IMR-90 (cell line): Measurements from ENCODE around the gene NLRC3. TPM values are rescaled to one million over a fixed set of nuclear protein-coding genes. Genes with fewer than 3 reads are reported as not detected.

Experiments used
- ATAC-seq: fragments of 200-7000 bp; cut with Tn5 transposase; 2 replicates; pipeline ENCODE4 v1.9.1; 2020; ENCODE audit warnings: low read depth, mild to moderate bottlenecking, moderate library complexity
- BruUV-seq: library from RNA; stranded (reverse); fragments of 400-500 nt; replicated peaks from 2 replicates; lab custom pipeline; 2021; lab: Mats Ljungman, UMichigan
- CTCF ChIA-PET: fragments of 300-600 bp; formaldehyde crosslinking; extraction: SDS; loops from one replicate; lab custom pipeline; 2021; ENCODE audit warnings: antibody characterized with exemption; lab: Yijun Ruan, JAX
- POLR2A ChIA-PET: fragments of 300-600 bp; sonication (Branson Sonifier 250); formaldehyde crosslinking; loops from one replicate; lab custom pipeline; 2022; ENCODE audit warnings: antibody characterized with exemption; ENCODE audit not compliant: unreplicated experiment; lab: Charles Lee
- DNase-seq: peaks from one replicate; pipeline ENCODE4 v3.0.0; 2013
- H2AFZ ChIP-seq: replicated peaks from 2 replicates; pipeline ENCODE3; 2013; ENCODE audit warnings: low read length, mild to moderate bottlenecking; ENCODE audit not compliant: poor library complexity
- H2AK5ac ChIP-seq: 2 replicates; pipeline ENCODE4 v1.6.1; 2013; ENCODE audit warnings: low read depth, low read length, inconsistent platforms
- H2AK9ac ChIP-seq: replicated peaks from 2 replicates; pipeline ENCODE3; 2013; ENCODE audit warnings: mild to moderate bottlenecking, low read depth, low read length, moderate library complexity; ENCODE audit not compliant: poor library complexity
- H2BK120ac ChIP-seq: 2 replicates; pipeline ENCODE4 v1.6.1; 2013; ENCODE audit warnings: low read depth, low read length, inconsistent platforms
- H2BK15ac ChIP-seq: 3 replicates; pipeline ENCODE4 v1.6.1; 2013; ENCODE audit warnings: low read depth, low read length, inconsistent platforms
- H2BK20ac ChIP-seq: 2 replicates; pipeline ENCODE4 v1.6.1; 2013; ENCODE audit warnings: low read depth, mild to moderate bottlenecking, inconsistent platforms, low read length, moderate library complexity
- H2BK5ac ChIP-seq: 2 replicates; pipeline ENCODE4 v1.6.1; 2013; ENCODE audit warnings: mild to moderate bottlenecking, low read depth, low read length, inconsistent platforms; ENCODE audit not compliant: poor library complexity, severe bottlenecking
- H3K14ac ChIP-seq: replicated peaks from 2 replicates; pipeline ENCODE4 v1.6.1; 2013; ENCODE audit warnings: low read depth, low read length, inconsistent platforms
- H3K18ac ChIP-seq: 2 replicates; pipeline ENCODE4 v1.6.1; 2013; ENCODE audit warnings: low read depth, low read length, control low read depth
- H3K23ac ChIP-seq: 2 replicates; pipeline ENCODE4 v1.6.1; 2013; ENCODE audit warnings: low read depth, low read length, inconsistent platforms
- H3K27ac ChIP-seq: 2 replicates; pipeline ENCODE4 v1.5.1; 2013; ENCODE audit warnings: mild to moderate bottlenecking, control low read depth, low read length; ENCODE audit not compliant: insufficient read depth
- H3K27me3 ChIP-seq: 2 replicates; pipeline ENCODE4 v1.6.1; 2013; ENCODE audit warnings: low read length; ENCODE audit not compliant: control insufficient read depth, insufficient read depth
- H3K36me3 ChIP-seq: 2 replicates; pipeline ENCODE4 v1.6.1; 2013; ENCODE audit warnings: low read length, mixed read lengths; ENCODE audit not compliant: control insufficient read depth, insufficient read depth
- H3K4ac ChIP-seq: 2 replicates; pipeline ENCODE4 v1.6.1; 2013; ENCODE audit warnings: low read depth, low read length, inconsistent platforms
- H3K4me1 ChIP-seq: 2 replicates; pipeline ENCODE4 v1.6.1; 2013; ENCODE audit warnings: low read length, mixed read lengths; ENCODE audit not compliant: control insufficient read depth, insufficient read depth
- H3K4me2 ChIP-seq: 2 replicates; pipeline ENCODE4 v1.6.1; 2013; ENCODE audit warnings: low read depth, mild to moderate bottlenecking, control low read depth, low read length, moderate library complexity
- H3K4me3 ChIP-seq: 2 replicates; pipeline ENCODE4 v1.5.1; 2013; ENCODE audit warnings: low read depth, mild to moderate bottlenecking, control low read depth, low read length, moderate library complexity; ENCODE audit not compliant: insufficient read depth
- H3K56ac ChIP-seq: 2 replicates; pipeline ENCODE4 v1.6.1; 2013; ENCODE audit warnings: low read length, inconsistent platforms; ENCODE audit not compliant: insufficient read depth; ENCODE audit errors: extremely low read depth
- H3K79me1 ChIP-seq, 2 experiments: 2 replicates each; pipeline ENCODE4 v1.6.1; 2013; ENCODE audit warnings: low read length in 2 of 2, inconsistent platforms in 1 of 2, low read depth in 1 of 2
- H3K9ac ChIP-seq: 2 replicates; pipeline ENCODE4 v1.6.1; 2013; ENCODE audit warnings: low read depth, low read length, control low read depth
- H3K9me1 ChIP-seq: 2 replicates; pipeline ENCODE4 v1.6.1; 2013; ENCODE audit warnings: low read length, inconsistent platforms; ENCODE audit not compliant: insufficient read depth
- H3K9me3 ChIP-seq: 2 replicates; pipeline ENCODE4 v1.6.1; 2013; ENCODE audit warnings: low read length; ENCODE audit not compliant: control insufficient read depth, insufficient read depth
- H4K20me1 ChIP-seq: 2 replicates; pipeline ENCODE4 v1.6.1; 2013; ENCODE audit warnings: low read length, inconsistent platforms; ENCODE audit not compliant: insufficient read depth
- H4K5ac ChIP-seq: 2 replicates; pipeline ENCODE4 v1.6.1; 2013; ENCODE audit warnings: mild to moderate bottlenecking, low read depth, low read length, control low read depth
- H4K8ac ChIP-seq, 2 experiments: 2 replicates each; pipeline ENCODE4 v1.6.1; 2013; ENCODE audit warnings: low read depth in 2 of 2, low read length in 2 of 2, control low read depth in 1 of 2, inconsistent platforms in 1 of 2
- H4K91ac ChIP-seq: 2 replicates; pipeline ENCODE4 v1.6.1; 2013; ENCODE audit warnings: low read depth, low read length, inconsistent platforms; ENCODE audit not compliant: insufficient read depth
- BHLHE40 ChIP-seq: fragments of 150-350 bp; IDR thresholded peaks from 2 replicates; pipeline ENCODE4 v1.6.1; 2016; ENCODE audit warnings: mild to moderate bottlenecking, low read depth, low read length
- CTCF ChIP-seq: conservative IDR thresholded peaks from 2 replicates; pipeline ENCODE4 v1.5.1; 2012; ENCODE audit warnings: mild to moderate bottlenecking, low read depth, low read length, improper control_type of control experiment
- ELK1 ChIP-seq: fragments of 150-350 bp; IDR thresholded peaks from 2 replicates; pipeline ENCODE4 v1.6.1; 2016; ENCODE audit warnings: low read depth, mild to moderate bottlenecking, low read length, moderate library complexity, borderline replicate concordance
- MAZ ChIP-seq: IDR thresholded peaks from 2 replicates; pipeline ENCODE4 v1.6.1; 2012; ENCODE audit warnings: low read depth, mild to moderate bottlenecking, low read length, improper control_type of control experiment, moderate library complexity, borderline replicate concordance
- RAD21 ChIP-seq: IDR thresholded peaks from 2 replicates; pipeline ENCODE4 v1.6.1; 2012; ENCODE audit warnings: low read length, improper control_type of control experiment
- RCOR1 ChIP-seq: IDR thresholded peaks from 2 replicates; pipeline ENCODE4 v1.6.1; 2012; ENCODE audit warnings: mild to moderate bottlenecking, low read length, improper control_type of control experiment; ENCODE audit not compliant: insufficient replicate concordance
- RFX5 ChIP-seq: IDR thresholded peaks from 2 replicates; pipeline ENCODE4 v1.8.0; 2012; ENCODE audit warnings: low read depth, mild to moderate bottlenecking, low read length, moderate library complexity
- USF2 ChIP-seq: fragments of 150-350 bp; IDR thresholded peaks from 2 replicates; pipeline ENCODE4 v1.6.1; 2017; ENCODE audit warnings: mild to moderate bottlenecking, antibody characterized with exemption, low read length, low read depth
- WGBS, 2 experiments: methylation state at CpG; one replicate each; pipeline versions ENCODE4 v1.1.5 to v1.1.7; 2013; ENCODE audit warnings: missing lambda C conversion rate in 2 of 2; ENCODE audit not compliant: insufficient read length in 1 of 2; ENCODE audit errors: extremely low coverage in 2 of 2; 5-methylcytosine and 5-hydroxymethylcytosine counted together
- dilution Hi-C: fragments of 300-500 bp; cut with HindIII; formaldehyde crosslinking; loops from one replicate; pipeline ENCODE4 v1.14.3; 2018; ENCODE audit warnings: low sequenced_read_pairs; ENCODE audit not compliant: unreplicated experiment
- in situ Hi-C: fragments of 300-500 bp; cut with MboI; formaldehyde crosslinking; loops from 3 replicates; pipeline ENCODE4 v1.14.3; 2019; ENCODE audit warnings: low sequenced_read_pairs, inconsistent platforms, mixed read lengths
- intact Hi-C: fragments of 100-400 bp; cut with micrococcal nuclease; formaldehyde crosslinking; loops from 2 replicates; pipeline ENCODE4 v1.10.0; 2022
- polyA plus RNA-seq, 3 experiments: library from polyadenylated mRNA; depleted of rRNA; stranded (reverse); fragments of >200 nt; gene quantifications; 2 replicates each; pipeline ENCODE4 v1.2.3, GENCODE V29; 2012; ENCODE audit warnings: low replicate concordance in 1 of 3
- total RNA-seq: library from RNA; depleted of rRNA; stranded (reverse); fragments of >200 nt; gene quantifications from 2 replicates; pipeline ENCODE4 v1.2.3, GENCODE V29; 2012

NLRC3 gene
- total and polyA plus RNA-seq, 2 of the 4 experiments (the other 2 are of a cell fraction), result not detected

- intact Hi-C loops, result no loop called here
These were observed 23.9 kb downstream of the NLRC3 start for GRCh38 chr16:3553138-3553923.

More at GRCh38 chr16:3553138-3553923, 23.9 kb downstream of the NLRC3 start:
- 0% methylated on average over 1 of the region's 11 CpGs; no CpG with 5 or more reads in 1 of the 2 experiments for WGBS, 2 experiments
- no peak overlapping the region for H3K4me3 ChIP-seq
- no peak overlapping the region for H3K9ac ChIP-seq
- BruUV-seq, result no TSS peak
- ATAC-seq (no peak), DNase-seq (peak; percentile 4)
- H4K91ac ChIP-seq, result no peak overlapping the region
- H4K5ac ChIP-seq, result peak overlapping the region; percentile 68; the same call in 1 of the 2 replicates
- peaks cover 4% of the 10 kb centered on the region; the same call in 1 of the 2 replicates for H3K4me1 ChIP-seq
- no peaks in the 10 kb centered on the region for H3K36me3 ChIP-seq
- no peak overlapping the region for H3K23ac ChIP-seq
- CTCF ChIA-PET, result no interaction called here
- no peaks in the 10 kb centered on the region for H3K79me1 ChIP-seq
- H3K4me2 ChIP-seq, result peak overlapping the region; percentile 27
- H2BK20ac ChIP-seq, result no peak overlapping the region
- H2AK9ac ChIP-seq, result no peak overlapping the region
- H3K9me3 ChIP-seq, result no peaks in the 10 kb centered on the region
- POLR2A ChIA-PET, result no interaction called here
- H2BK15ac ChIP-seq, result no peak overlapping the region
- H2AK5ac ChIP-seq, result no peak overlapping the region
- no peak overlapping the region for H2BK120ac ChIP-seq
- H3K27me3 ChIP-seq, result peaks cover 5% of the 10 kb centered on the region; the same call in 1 of the 2 replicates
- H3K18ac ChIP-seq, result peak overlapping the region; percentile 60; the same call in 1 of the 2 replicates
- TF ChIP-seq RCOR1, result no peak
- TF ChIP-seq BHLHE40, result no peak
- TF ChIP-seq RFX5, result no peak
- no peak for TF ChIP-seq ELK1
- no peak for TF ChIP-seq MAZ
- no peak for TF ChIP-seq CTCF
- no peak for TF ChIP-seq USF2
- TF ChIP-seq RAD21, result no peak
- no peak overlapping the region for H4K8ac ChIP-seq
- in situ Hi-C loops, result no loop called here
- H4K20me1 ChIP-seq, result no peaks in the 10 kb centered on the region; the same call in 1 of the 2 replicates
- no peak overlapping the region for H2BK5ac ChIP-seq
- no peak overlapping the region for H3K14ac ChIP-seq
- no peaks in the 10 kb centered on the region for H3K9me1 ChIP-seq
- H2AFZ ChIP-seq, result no peak overlapping the region
- dilution Hi-C loops, result no loop called here
- H3K27ac ChIP-seq, result no peak overlapping the region
- H3K4ac ChIP-seq, result no peak overlapping the region
- no peak overlapping the region for H3K56ac ChIP-seq
